ENCODE measurements around the gene TRMO.

DNA sequence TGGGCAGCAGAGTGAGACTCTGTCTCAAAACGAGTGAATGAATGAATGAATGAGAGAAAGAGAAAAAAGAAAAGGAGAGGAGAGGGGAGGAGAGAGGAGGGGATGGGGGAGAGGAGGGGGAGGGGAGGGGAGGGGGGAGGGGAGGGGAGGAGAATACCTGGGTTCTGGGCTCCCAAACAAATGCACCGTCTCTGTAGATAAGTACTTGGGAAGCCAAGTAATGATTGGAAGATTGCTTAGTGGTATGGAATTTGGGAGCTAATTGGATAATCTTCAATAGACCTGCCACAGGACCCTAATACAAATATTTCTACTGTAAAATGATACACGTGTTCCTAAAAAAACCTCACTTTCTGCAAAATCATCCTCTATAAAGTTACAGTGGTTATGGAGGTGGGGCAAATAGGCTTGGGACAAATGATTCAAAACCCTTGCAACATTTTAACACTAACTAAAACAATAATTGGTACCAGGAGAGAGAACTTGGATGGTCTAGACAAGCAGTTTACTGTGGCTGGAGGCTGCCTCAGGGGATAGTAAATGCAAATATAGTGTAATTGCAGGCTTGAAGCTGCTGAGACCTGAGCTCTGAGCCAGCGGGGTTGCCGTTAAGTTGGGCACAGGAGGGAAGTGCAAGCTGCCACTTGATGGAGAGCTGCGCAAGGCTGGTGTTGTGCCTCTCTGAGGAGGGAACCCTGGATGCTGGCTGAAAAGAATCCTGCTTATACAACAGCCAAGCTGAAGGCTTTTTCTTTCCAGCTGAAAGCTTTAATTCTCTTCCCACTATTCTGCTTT is 12.2 kb upstream of the TRMO start:
- TF ChIP-seq EP300 (IDR thresholded peaks at IDR 0.05; ENCODE audit: borderline replicate concordance) (no peak), CREB1 (IDR thresholded peaks at IDR 0.05; ENCODE audit: low read depth) (no peak), TAF1 (IDR thresholded peaks at IDR 0.05; ENCODE audit: low read depth) (no peak), FOXM1 (IDR thresholded peaks at IDR 0.05; ENCODE audit: borderline replicate concordance, low read depth) (no peak), TCF12 (IDR thresholded peaks at IDR 0.05; ENCODE audit: low read depth) (no peak), NFIC (IDR thresholded peaks at IDR 0.05) (no peak)
